Measurements from ENCODE around the gene ATP1A3.

The ATP1A3 gene

DNA sequence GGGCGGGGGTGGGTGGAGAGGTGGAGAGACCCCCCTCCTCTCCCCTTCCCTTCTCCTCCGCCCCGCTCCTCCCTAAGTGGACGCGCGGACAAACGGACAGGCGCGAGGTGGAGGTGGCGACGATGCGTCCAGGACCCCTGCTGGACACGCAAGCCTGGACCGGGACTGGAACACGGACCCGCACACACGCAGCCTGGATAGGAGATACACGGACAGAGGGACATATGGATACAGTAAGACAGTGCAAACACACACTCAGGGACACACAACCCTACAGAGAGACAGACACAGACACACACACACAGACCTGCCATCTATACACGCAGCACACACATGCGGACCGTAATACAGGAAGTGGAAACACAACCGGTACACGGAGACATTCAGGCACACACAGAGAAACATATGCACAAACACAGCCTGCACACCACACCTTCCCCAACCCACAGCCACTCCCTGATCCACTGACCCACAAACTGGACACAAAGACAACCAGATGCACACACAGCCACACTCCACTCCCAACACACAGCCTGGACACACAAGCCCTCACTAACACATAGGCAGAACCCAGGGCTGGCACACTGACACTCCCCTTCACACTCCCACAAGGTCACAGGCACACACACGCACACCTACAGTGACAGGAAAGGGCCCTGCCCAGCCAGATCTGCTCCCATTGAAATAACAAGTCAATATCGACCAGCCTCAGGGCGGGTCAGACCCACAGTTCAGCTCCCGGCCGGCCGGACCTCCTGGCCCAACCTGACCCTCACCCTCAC is 65.1 kb downstream of the ATP1A3 start:
- DNase-seq (ENCODE audit: low read depth in 2 of 2), result no peak

DNA sequence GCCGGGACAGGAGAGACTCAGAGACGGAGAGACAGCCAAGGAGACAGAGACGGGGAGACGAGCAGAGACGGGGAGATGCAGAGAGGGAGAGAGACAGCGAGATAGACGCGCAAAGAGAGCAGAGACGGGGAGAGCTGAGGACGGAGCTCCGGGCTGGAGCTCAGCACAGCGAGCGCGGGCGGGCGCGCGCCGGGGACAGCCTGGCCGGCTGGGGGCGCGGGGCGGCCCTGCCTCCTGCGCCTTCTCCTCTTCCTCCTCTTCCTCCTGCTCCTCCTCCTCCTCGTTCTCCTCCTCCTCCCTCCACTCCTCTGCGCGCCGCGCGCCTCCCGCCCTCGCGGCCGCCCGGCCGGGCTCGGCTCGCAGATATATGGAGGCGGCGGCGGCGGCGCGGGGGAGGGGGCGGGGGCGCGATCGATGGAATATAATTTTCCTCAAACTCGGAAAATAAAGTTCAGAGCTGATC is 65.8 kb downstream of the ATP1A3 start, which contains the start of gene ERFL:
Gene ERFL (minus strand): TSS at position 229 of the 463 bp plus-strand sequence. CDS start 15,530 bp downstream, outside the sequence.
- no peak for DNase-seq (ENCODE audit: low read depth in 2 of 2)

DNA sequence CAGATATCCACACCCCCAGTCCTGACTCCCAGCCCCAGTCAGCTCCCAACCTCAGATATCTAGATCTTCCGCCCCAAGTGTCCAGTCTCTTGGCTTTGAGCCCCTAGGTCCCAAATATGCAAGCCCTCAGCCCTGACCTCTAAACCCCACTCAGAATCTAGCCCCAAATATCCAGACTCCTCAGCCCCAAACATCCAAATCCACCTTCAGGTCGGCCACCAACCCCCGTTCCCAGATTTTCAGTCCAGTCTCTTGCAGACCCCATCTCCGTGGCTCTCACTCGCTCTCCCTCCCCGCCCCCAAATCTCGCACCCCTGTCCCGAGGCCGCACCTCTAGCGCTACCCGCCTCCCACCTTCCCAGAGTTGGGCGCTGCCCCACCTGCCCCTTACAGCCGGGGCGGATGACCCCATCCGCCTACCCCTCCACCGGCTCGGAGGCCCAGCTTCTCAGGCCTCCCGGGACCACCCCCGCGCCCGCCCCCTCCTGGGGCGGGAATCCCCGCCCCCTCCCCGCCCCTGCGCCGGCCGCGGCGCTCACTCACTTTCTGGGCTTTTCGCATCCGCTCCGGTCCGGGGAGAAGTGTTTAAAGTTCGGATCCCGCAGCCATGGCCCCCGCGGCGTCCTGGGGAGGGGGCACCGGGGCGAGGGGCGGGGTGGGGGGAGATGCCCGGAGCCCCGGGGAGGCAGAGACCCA is 66.4 kb downstream of the ATP1A3 start:
- no peak for DNase-seq (ENCODE audit: low read depth in 2 of 2)

GRCh38 chr19:41926763-41927496 is 67.1 kb downstream of the ATP1A3 start:
- no peak for DNase-seq (ENCODE audit: low read depth in 2 of 2)

GRCh38 chr19:41926028-41926762 is 67.8 kb downstream of the ATP1A3 start:
- no peak for DNase-seq (ENCODE audit: low read depth in 2 of 2)

GRCh38 chr19:41925208-41926003 is 68.6 kb downstream of the ATP1A3 start:
- DNase-seq (ENCODE audit: low read depth in 2 of 2), result no peak

DNA sequence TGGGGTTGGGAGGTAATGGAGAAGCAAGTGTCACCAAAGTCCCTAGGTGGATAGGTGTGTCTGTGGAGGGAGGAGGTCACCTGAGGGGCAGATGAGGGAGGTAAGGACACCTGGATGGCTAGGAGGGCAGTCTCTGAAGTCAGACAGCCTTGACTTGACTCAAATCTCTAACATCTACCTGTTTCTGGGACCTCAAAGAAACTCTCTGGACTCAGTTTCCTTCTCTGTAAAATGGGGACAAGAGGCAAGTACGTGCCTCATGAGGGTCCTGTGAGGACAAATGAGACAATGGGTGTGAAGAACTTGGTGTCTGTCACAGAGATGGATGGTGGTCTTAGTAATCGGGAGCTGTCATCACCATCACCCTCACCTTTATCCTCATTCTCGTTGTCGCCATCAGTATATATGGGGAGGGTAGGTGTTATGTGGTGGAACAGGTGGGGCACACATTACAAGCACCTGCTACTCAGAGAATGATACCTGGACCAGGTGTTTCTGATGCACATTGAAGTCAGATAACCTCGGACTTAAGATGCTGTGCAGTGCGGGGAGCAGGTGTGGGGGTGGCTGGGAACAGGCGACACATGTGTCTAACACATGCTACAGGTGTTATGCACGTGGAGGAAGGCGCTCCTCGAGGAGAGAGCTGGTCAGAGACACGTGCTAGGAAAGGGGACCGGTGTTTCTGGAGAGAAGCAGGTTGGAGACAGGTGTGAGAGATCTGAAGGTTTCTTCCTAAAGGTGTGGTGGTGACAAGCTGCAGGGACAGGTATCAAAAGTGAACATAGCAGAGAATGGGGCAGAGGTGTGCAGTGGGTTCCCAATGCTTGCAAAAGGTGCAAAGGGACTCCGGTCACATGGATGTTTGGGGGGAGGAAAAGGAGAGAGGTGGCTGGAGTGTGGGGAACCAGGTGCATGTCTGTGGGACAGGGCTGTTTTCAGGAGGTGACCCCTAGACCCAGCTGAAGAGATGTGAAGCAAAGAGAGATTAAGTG is 69.6 kb downstream of the ATP1A3 start:
- DNase-seq (ENCODE audit: low read depth in 2 of 2), result no peak

- DNase-seq (ENCODE audit: low read depth in 2 of 2), result no peak
These were observed 70.8 kb downstream of the ATP1A3 start for GRCh38 chr19:41923045-41923788.

- no peak for DNase-seq (ENCODE audit: low read depth in 2 of 2)
These were observed 71.4 kb downstream of the ATP1A3 start for GRCh38 chr19:41922585-41922984.

DNA sequence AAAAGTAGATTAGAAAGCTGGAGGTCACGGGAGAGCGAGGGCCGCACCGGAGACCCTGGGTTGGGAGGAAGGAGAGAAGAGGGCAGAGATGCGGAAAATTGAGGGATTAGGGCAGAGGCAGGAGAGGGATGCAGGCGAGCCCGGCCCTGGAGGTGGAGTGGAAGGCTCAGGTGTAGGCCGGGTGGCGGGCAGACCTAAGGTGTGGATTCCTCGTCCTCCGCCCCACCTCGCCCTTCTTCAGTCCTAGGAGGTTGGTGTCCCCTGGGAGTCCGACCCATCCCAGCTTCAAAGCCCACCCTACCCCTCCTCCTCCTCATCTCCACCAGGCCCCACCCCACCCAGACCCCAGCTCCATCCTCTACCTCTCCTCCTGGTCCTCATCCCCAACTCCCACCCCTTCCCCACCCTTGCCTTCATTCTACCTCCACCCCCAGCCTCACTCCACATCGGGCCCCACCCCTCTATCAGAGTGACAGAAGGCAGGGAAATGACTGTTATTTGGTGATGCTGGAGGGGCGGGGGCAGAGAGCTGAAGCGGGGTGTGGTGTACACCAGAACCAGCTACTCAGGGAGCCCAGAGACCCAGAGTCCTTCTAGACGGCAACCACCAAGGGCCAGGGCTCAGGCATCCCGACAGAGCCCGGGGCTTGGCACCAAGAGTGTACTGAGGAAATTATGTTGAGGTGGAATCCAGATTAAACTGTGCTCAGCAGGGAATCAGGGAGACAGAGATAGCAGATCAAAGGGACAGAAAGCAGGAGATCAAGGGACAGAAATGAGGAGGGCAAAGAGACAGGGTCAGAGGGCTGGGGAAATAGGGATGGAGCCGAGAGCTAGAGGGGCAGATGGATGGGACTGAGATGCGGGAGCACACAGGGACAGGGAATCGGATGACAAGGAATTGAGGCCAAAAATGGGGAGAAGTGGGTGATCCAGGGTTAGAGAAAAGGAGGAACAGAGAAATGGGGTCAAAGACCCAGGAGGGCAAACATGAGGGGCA is 72.2 kb downstream of the ATP1A3 start:
- DNase-seq (ENCODE audit: low read depth in 2 of 2), result no peak

DNA sequence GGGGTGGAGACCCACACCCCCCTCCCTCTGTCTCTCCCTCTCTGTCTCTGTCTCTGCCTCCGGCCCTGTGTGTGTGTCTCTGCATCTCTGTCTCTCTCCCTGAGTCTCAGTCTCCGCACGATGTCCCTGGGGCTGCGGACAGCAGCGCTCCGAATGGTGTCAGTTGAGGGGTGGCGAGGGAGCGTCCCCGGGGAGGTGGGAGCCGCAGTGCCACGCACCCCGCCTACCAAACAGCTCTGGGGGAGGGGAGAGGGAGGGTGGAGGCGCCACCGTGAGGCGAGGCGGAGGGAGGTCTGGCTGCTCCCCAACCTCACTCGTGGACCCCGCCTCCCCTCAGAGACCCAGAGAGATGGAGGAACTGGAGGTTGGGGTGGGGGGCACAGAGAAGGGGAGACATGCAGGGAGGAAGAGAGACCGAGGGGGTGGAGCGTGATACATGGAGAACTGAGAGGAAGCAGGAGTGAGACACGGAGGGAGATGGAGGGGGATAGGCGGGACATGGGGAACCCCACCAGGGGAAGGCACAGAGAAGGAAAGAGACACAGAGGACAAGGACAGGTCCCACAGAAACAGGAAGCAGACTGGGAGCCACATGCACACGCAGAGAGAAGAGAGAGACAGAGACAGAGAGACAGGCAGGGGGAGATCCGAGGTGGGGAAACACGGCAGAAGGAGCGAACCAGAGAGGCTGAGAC is 73.0 kb downstream of the ATP1A3 start:
- DNase-seq (ENCODE audit: low read depth in 2 of 2), result no peak

DNA sequence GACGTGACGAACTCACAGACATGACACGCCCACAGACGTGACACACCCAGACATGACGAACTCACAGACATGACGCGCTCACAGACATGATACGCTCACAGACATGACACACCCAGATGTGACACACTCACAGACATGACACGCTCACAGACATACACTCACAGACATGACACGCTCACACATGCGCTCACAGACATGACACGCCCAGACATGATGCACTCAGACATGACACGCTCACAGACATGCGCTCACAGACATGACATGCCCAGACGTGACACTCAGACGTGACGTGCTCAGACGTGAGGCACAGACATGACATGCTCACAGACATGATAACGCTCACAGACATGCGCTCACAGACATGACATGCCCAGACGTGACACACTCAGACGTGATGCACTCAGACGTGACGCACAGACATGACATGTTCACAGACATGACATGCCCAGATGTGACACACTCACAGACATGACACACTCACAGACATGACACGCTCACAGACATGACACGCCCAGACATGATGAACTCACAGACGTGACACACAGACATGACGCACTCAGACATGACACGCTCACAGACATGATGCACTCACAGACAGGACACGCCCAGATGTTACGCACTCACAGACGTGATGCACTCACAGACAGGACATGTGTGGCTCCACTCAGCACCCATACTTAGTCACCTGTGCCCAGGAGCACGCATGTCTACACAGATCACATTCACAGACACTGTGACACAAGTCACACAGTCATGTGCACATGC is 73.9 kb downstream of the ATP1A3 start:
- no peak for DNase-seq (ENCODE audit: low read depth in 2 of 2)

DNA sequence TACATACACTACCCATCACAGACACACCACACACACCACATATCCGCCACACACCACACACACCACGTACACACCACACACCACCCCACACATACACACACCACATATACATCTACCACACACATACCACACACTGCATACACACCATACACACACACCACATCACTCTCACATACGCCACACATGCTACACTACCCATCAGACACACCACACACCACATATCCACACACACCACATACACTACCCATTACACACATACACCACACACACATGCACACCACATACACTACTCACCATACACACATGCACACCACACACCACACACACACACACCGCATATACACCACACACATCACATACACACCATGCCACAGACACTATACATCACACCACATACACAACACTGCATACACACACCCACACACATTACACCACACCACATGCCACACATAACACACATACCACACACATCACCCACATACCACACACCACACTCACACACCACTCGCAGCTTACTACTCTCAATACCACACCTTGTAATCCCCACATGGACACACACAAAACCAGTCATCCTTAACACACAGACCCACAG is 75.3 kb downstream of the ATP1A3 start:
- no peak for DNase-seq (ENCODE audit: low read depth in 2 of 2)

- no peak for DNase-seq (ENCODE audit: low read depth in 2 of 2)
These were observed 75.9 kb downstream of the ATP1A3 start for GRCh38 chr19:41918095-41918494.

DNA sequence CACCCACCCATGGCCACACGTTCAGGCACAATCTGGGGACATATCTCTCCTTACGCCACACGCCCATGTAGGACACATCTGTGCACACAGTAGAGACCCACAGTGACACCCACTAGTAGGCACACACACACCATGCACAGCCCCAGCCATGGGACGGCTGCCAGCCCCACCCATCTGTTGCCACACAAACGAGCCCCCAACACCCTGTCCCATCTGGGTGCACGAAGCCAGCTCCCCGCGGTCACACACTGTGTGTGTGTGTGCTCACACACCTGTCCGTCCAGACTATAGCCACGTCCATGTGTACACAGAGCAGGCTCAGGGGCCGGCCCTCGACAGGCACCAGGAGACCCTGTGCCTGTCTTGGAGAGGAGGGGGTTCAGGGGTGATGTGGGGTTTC is 76.4 kb downstream of the ATP1A3 start:
- DNase-seq (ENCODE audit: low read depth in 2 of 2), result no peak

All from fibroblast of skin of left biceps (primary cell).